GM20000 (cell line): ENCODE measurements around the gene ANKRD13D.

Experiments used
- DNase-seq: peaks from one replicate; pipeline ENCODE4 v3.0.0; 2012; ENCODE audit warnings: low spot score
- TF ChIP-seq, protein P1 (sequence below): IDR thresholded peaks from 2 replicates; pipeline ENCODE4 v1.5.1; 2012; ENCODE audit warnings: mild to moderate bottlenecking, control low read depth; ENCODE audit errors: extremely low read depth, missing control alignments

ANKRD13D gene

DNA sequence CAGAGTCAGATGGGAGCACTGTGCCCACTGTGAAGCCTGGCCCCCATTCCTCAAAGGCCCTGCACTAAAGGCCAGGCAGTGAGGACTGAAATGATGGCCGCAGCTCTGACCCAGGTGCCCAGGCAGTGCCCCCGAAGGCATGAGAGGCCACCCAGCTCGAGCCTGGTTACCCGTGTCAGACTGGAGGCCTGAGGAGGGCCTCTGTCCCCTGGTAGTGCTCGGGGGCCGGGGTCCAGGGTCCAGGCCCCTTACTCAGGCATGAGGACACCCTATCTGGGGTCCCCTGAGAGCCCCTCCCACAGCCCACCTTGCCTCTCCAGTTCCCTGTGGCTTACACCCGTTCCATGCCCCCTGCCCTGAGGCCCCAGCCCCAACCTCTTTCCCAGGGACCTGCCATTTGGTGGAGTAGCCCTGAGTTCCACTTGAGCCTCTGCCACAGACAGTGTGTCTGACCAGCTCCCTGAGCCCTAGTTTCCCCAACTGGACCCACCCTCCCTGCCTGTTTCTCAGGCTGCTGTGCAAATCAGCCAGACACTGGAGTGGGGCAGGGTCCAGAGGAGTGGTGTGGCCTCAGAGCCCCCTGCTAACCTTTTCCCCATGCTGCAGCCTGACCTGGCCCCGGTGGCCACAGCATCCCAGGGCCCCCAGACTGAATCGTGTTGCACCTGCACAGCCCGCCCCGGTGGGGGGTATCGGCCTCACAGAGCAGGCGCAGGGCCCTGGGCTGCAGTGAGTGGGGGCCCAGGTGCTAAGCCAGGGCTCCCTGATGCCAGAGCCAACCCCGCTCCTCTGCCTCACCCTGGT, 10.8 kb upstream of the ANKRD13D start:
- TF ChIP-seq, protein P1, sequence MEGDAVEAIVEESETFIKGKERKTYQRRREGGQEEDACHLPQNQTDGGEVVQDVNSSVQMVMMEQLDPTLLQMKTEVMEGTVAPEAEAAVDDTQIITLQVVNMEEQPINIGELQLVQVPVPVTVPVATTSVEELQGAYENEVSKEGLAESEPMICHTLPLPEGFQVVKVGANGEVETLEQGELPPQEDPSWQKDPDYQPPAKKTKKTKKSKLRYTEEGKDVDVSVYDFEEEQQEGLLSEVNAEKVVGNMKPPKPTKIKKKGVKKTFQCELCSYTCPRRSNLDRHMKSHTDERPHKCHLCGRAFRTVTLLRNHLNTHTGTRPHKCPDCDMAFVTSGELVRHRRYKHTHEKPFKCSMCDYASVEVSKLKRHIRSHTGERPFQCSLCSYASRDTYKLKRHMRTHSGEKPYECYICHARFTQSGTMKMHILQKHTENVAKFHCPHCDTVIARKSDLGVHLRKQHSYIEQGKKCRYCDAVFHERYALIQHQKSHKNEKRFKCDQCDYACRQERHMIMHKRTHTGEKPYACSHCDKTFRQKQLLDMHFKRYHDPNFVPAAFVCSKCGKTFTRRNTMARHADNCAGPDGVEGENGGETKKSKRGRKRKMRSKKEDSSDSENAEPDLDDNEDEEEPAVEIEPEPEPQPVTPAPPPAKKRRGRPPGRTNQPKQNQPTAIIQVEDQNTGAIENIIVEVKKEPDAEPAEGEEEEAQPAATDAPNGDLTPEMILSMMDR = no peak
- no peak for DNase-seq

DNA sequence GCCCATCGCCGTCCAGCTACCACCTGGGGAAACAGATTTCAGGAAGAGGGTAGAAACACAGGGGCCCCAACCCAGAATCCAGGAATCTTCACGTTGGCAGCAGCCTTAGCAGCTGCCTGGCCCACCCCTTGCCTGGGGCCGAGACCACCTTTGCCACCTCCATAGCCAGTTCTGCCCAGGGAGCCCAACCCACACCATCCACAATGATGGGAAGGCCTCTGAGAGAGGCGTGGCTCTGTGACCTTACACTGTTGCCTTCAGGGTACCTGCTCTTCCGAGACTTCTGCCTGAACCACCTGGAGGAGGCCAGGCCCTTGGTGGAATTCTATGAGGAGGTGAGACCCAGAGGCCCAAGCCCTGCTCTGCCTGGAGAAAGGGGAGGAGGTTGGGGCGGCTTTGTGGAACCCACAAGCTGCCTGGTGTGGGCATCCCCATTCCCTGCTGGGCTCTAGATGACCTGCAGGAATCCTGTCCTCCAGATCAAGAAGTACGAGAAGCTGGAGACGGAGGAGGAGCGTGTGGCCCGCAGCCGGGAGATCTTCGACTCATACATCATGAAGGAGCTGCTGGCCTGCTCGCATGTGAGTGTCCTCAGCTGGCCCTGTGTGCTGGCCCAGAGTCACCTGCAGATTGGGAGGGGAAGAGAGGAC, 10.0 kb upstream of the ANKRD13D start:
- TF ChIP-seq, protein P1 = no peak
- DNase-seq = no peak

DNA sequence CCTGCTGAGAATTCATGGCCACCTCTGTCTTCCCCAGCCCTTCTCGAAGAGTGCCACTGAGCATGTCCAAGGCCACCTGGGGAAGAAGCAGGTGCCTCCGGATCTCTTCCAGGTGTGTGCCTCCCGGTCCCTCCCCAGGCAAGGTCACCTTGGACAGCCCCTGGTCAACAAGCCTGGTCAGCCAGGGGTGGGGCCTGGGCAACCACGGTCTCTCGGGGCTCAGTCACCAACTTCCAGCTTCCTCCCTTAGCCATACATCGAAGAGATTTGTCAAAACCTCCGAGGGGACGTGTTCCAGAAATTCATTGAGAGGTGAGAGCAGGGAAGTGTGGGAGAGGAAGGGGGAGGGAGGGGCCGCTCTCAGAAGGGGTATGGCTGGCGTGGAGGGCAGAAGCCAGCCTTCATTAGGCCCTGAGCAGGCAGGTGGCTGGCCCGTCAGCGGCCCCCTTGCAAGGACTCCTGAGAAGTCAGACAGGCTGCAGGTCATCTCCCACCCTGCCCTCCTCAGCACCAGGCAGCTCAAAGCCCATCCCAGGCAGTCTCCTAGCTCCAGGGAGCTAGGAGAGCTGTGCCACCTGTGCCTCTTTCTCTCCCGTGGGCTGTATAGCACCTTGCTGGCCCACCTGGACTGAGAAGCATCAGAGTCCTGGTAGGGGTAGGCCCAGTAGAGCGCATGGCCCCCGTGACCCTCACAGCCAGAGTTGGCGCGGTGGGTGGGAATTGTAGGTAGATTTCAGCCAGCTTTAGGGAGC, 9.3 kb upstream of the ANKRD13D start:
- DNase-seq = no peak
- TF ChIP-seq, protein P1 = no peak

DNA sequence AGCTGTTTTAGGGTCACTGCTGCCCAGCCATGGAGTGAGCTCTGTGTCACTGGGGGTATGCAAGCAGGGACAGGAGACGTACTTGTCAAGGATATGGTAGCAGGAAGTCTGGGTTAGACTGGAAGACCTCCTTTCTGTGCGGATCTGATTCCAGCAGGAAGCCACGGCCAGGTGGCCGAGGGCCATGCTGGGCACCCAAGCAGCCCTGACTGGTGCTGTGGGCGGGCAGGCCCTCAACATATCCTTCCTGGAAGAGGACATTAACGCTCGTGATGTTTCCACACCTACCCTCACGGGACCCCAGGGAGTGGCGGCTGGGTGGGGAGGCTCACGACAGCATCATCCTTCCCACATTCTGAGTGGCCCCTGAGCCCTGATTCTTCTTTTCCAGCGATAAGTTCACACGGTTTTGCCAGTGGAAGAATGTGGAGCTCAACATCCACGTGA, 8.7 kb upstream of the ANKRD13D start:
- DNase-seq = no peak
- TF ChIP-seq, protein P1 = no peak

DNA sequence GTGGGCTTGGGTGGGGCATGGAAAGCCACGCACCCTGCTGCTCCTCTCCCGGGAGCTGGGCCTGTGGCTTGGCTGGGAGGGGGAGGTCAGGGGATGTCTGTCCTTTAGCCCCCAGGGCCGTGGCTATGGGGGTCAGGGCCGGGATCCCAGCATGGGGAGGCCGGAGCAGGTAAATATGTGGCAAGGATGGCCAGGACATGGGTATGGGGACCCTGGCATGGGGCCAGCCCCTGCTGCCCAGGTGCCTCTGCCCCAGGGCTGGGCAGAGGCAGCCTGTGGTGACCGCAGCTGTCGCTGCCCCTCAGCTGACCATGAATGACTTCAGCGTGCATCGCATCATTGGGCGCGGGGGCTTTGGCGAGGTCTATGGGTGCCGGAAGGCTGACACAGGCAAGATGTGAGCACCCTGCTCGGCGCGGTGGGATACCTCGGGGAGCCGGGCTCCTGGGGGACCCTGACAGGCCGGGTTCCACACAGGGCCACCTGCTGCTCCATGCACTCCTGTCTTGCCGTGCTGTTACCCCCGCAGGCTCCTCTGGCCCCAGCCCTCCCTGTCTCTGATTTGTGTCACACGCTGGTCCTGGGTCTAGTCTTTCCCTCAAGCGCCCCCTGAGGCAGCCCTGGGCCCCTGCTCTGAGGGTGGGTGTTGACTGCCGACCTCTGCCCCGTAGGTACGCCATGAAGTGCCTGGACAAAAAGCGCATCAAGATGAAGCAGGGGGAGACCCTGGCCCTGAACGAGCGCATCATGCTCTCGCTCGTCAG, 8.1 kb upstream of the ANKRD13D start:
- TF ChIP-seq, protein P1 = no peak
- DNase-seq = no peak

DNA sequence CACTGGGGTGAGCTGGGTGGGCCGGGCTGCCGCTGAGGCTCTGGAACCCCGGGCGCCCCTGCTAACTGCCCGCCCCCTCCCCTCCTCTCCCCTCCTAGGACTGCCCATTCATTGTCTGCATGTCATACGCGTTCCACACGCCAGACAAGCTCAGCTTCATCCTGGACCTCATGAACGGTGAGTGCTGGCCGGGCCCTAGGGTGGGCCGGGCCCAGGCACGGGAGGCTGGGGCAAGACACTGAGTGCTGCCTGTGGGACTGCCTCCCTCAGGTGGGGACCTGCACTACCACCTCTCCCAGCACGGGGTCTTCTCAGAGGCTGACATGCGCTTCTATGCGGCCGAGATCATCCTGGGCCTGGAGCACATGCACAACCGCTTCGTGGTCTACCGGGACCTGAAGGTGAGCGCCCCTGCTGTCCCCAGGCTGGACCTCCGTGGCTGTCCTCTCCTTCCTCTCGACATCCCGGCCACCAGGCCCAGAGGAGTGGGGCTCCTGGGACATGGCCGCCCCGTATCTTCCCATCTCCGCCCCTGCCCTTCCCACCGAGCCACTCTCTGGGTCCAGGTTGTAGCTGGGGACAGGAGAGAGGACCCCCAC, 7.5 kb upstream of the ANKRD13D start:
- TF ChIP-seq, protein P1 = no peak
- DNase-seq = no peak
